ENCODE results near the gene MACO1. TPM values are rescaled to one million over a fixed set of nuclear protein-coding genes. Genes with fewer than 3 reads are reported as not detected.

The MACO1 gene
- total RNA-seq, 1 experiment from 2014 or later, result 17.4 TPM

DNA sequence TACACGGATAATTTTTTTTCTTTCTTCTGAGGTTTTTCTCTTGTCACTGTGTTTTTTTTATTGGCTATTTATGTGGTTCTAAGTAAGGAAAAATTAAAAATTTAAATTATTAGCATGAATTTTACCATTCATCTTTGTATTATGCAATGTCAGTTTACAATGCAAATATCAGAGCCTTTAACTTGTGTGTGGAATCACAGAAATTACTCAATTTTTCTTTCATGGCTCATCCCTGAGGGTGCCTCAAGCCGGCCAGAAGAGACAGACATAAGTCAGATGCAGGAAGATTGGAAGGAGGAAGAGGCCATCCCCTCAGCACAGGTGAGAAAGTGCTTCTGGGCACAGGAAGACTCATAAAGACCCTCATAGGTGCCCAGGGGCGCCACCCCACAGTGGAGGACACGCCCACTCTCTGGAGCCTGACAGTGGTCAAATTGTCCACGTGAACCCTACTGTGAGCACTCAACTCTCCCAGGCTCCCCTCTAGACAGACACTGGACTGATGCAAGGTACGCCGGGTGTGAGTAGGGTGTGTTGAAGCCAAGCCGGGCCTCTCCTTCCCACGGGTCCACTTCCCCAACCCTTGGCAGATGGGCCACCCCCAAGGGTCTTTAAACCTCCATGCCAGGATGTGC lies 103.2 kb downstream of the MACO1 start:
- DNase-seq (ENCODE audit: unreplicated experiment), result no peak
- H3K27ac Mint-ChIP-seq (ENCODE audit: low read depth, unreplicated experiment), result no peak overlapping the region
- CTCF ChIA-PET, result interaction anchor here (0.9 kb wide), 1 partner anchor 75 kb away, joined by 4 read pairs; no protein-coding TSS in a partner anchor
- no peaks in the 10 kb centered on the region for H3K9me3 Mint-ChIP-seq (ENCODE audit: unreplicated experiment)
- BruUV-seq (replicated peaks), result no TSS peak
- POLR2A ChIA-PET, result no interaction called here
- intact Hi-C loops (cut with micrococcal nuclease), result no loop called here
- H3K36me3 Mint-ChIP-seq (ENCODE audit: insufficient read depth, unreplicated experiment), result no peaks in the 10 kb centered on the region
- peaks cover 7% of the 10 kb centered on the region for H3K4me1 Mint-ChIP-seq (ENCODE audit: insufficient read depth, unreplicated experiment)
- H3K27me3 Mint-ChIP-seq (ENCODE audit: insufficient read depth, unreplicated experiment), result no peaks in the 10 kb centered on the region
- H3K4me3 Mint-ChIP-seq (ENCODE audit: unreplicated experiment), result no peak overlapping the region
- TF ChIP-seq CTCF (IDR thresholded peaks at IDR 0.05; ENCODE audit: unreplicated experiment), result no peak

GRCh38 chr1:25534410-25534788 lies 103.7 kb downstream of the MACO1 start:
- no peaks in the 10 kb centered on the region for H3K27me3 Mint-ChIP-seq (ENCODE audit: insufficient read depth, unreplicated experiment)
- H3K4me3 Mint-ChIP-seq (ENCODE audit: unreplicated experiment), result no peak overlapping the region
- H3K27ac Mint-ChIP-seq (ENCODE audit: low read depth, unreplicated experiment), result no peak overlapping the region
- no peaks in the 10 kb centered on the region for H3K9me3 Mint-ChIP-seq (ENCODE audit: unreplicated experiment)
- TF ChIP-seq CTCF (IDR thresholded peaks at IDR 0.05; ENCODE audit: unreplicated experiment), result no peak
- intact Hi-C loops (cut with micrococcal nuclease), result no loop called here
- ChIA-PET CTCF (interaction anchor here (0.9 kb wide), 1 partner anchor 74 kb away, joined by 4 read pairs; no protein-coding TSS in a partner anchor), POLR2A (no interaction called here)
- peaks cover 7% of the 10 kb centered on the region for H3K4me1 Mint-ChIP-seq (ENCODE audit: insufficient read depth, unreplicated experiment)
- BruUV-seq (replicated peaks), result no TSS peak
- H3K36me3 Mint-ChIP-seq (ENCODE audit: insufficient read depth, unreplicated experiment), result no peaks in the 10 kb centered on the region
- DNase-seq (ENCODE audit: unreplicated experiment), result no peak

DNA sequence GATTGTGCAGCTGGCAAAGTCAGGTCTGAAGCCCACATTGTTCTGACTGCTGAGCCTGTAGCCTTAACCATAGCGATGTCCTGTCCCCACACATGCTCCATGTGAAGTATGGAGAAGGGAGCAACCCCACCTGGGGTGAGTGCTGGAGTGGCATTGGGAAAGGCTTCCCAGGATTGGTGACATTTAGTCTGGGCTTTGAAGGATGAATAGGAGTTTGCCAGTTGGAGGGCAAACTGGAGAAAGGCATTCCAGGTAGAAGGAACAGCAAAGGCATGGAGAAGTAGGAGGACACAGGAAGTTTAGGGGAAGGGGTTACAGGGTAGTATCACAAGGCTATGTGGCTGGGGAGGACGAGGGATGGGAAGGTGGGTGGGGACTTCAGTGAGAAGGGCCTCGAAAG lies 105.4 kb downstream of the MACO1 start:
- Mint-ChIP-seq H3K27me3 (ENCODE audit: insufficient read depth, unreplicated experiment) (no peaks in the 10 kb centered on the region), H3K4me3 (ENCODE audit: unreplicated experiment) (no peak overlapping the region), H3K36me3 (ENCODE audit: insufficient read depth, unreplicated experiment) (no peaks in the 10 kb centered on the region), H3K9me3 (ENCODE audit: unreplicated experiment) (no peaks in the 10 kb centered on the region), H3K4me1 (ENCODE audit: insufficient read depth, unreplicated experiment) (peaks cover 7% of the 10 kb centered on the region), H3K27ac (ENCODE audit: low read depth, unreplicated experiment) (no peak overlapping the region)
- intact Hi-C loops (cut with micrococcal nuclease), result no loop called here
- no TSS peak for BruUV-seq (replicated peaks)
- ChIA-PET POLR2A (no interaction called here), CTCF (no interaction called here)
- no peak for DNase-seq (ENCODE audit: unreplicated experiment)
- no peak for TF ChIP-seq CTCF (IDR thresholded peaks at IDR 0.05; ENCODE audit: unreplicated experiment)

DNA sequence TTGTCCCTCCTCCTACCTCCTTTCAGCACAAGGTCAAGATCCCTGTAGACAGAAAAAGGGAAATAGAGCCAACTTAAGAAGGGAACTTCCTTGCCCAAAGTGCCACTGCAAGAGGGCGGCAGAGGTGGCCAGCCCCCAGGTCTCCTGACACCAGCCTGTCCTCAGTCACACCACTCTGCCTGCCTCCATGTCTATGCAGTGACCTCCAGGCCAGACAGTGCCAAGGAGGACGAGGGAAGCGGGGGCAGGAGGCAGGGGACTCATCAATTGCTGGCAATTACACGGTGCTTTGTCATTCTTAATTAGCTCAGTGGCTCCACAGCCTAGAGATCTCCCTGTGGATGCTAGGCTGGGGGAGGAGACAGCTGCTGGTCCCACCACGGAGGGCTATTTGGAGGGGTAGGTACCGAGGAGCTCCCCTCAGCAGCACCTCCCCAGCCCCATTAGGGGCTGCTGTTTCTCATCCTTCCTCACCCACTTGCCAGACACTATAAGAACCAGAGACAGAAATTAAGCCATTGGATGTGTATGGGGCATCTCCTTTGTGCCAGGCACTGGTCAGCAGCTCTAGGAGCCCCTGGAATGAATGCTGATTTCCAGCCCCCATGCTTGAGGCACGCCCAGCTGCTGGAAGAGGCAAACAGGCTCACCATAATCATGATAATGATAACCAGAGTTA lies 106.6 kb downstream of the MACO1 start:
- no peak for TF ChIP-seq CTCF (IDR thresholded peaks at IDR 0.05; ENCODE audit: unreplicated experiment)
- POLR2A ChIA-PET, result interaction anchor here (1.0 to 1.1 kb wide), 2 partner anchors 17 to 175 kb away, joined by 3 to 4 read pairs; no protein-coding TSS in a partner anchor
- no TSS peak for BruUV-seq (replicated peaks)
- Mint-ChIP-seq H3K9me3 (ENCODE audit: unreplicated experiment) (no peaks in the 10 kb centered on the region), H3K27ac (ENCODE audit: low read depth, unreplicated experiment) (no peak overlapping the region), H3K27me3 (ENCODE audit: insufficient read depth, unreplicated experiment) (no peaks in the 10 kb centered on the region), H3K4me1 (ENCODE audit: insufficient read depth, unreplicated experiment) (peaks cover 7% of the 10 kb centered on the region), H3K36me3 (ENCODE audit: insufficient read depth, unreplicated experiment) (no peaks in the 10 kb centered on the region), H3K4me3 (ENCODE audit: unreplicated experiment) (no peak overlapping the region)
- DNase-seq (ENCODE audit: unreplicated experiment), result no peak
- CTCF ChIA-PET, result interaction anchor here (0.5 to 2.3 kb wide), 3 partner anchors 16 to 282 kb away, joined by 3 to 6 read pairs (median 3); partner anchors contain the start of gene MTFR1L
- intact Hi-C loops (cut with micrococcal nuclease), result no loop called here
